GM19463 (cell line): ENCODE results near the gene MRGPRF.

Experiments
- ATAC-seq: cut with Tn5 transposase; IDR thresholded peaks from one replicate; pipeline ENCODE4 v1.9.1; 2021; ENCODE audit warnings: mild to moderate bottlenecking, moderate library complexity; ENCODE audit not compliant: unreplicated experiment

The MRGPRF gene

DNA sequence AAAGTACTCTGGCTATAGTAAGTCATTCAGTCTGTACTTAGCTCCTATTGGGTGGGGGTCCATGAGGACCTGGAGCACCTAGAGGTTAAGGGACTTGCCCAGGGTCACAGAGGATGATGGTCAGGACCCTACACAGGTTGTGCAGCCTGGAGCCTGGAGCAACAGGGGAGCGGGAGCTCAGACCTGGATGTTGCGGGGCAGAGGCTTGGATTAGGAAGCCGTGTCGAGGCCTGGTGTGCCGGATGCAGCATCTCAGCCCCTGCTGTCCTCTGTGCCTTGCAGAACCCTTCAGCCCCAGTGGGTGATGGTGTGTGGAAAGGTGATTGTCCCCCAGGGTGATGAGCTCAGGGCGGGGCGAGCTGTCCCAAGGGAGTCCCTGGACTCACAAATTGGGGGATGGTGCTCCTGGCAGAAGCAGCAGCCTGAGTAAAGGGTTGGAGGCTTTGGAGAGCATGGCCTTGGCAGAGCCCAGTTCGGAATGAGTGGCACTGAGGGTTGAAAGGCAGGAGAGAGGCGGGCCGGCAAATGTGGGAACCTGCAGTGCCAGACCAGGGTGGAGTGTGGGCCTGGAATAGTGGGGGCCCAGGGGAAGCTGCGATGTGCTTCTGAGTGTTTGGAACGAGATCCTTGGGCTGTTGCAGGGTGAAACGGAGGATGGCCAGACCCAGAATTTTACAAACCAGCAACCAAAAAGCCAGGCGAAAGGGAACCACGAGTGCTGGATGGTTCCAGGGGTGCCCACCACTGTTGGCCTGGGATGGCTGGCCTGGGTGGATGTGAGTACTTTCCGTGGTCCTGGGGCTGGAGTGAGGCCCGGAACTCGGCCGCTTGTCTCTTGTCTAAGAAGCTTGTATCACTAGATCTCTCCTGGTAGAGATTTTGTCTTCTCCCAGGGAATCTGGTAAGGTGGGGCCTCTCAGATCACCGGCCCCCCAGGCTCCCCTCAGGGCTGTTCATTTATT is 38.6 kb upstream of the MRGPRF start:
- no peak for ATAC-seq

DNA sequence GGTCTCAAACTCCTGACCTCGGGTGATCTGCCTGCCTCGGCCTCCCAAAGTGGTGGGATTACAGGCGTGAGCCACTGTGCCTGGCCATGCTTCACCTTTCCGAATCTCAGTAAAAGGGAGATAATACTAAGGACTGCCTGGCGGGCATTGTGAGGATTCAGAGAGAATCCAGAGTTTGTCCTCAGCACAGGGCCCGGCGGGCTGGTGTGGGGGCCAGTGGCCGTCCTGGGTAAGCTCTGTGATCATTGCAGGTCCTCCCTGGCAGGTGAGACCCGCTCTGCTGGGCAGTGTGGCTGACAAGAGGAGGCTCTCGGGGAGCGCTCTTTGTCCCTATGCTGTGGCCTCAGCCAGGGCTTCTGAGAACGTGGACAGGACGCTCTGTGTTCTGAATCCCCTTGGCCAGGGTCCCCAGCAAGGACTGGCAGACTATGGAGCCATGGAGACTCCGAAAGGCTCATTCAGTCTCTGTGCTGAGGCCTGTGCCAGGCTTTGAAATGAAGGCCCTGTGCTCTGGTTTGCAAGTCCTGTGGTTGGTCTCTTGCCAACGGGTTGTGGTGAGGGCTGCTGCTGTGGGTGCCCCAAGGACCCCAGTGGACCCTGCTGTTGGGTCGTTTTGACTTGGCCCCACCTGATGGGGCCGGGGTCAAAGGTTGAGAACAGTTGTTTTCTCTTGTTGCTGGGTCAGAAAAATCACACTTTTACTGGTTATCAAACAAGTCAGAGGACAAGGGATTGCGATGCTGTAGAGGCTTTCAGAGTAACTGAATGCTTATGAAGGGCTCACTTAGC is 37.7 kb upstream of the MRGPRF start:
- ATAC-seq = no peak

DNA sequence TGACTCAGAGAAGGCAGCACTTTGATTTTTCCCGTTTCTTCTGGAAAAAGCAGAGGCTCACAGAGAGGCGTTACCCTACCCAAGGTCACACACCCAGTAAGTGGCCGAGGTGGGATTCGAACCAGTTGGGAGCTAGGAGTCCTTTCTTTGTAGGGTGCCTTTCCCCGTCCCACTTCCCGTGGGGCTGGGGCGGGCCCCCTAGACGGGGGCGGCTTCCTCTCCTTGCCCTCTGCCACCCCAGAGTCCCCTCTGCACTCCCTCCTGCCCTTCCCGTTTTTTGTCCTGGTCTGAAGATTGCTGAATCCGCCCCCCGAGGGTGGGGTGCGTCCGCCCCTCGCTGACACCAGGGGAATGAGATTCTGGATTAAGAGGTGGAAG is 36.4 kb upstream of the MRGPRF start:
- ATAC-seq = no peak

DNA sequence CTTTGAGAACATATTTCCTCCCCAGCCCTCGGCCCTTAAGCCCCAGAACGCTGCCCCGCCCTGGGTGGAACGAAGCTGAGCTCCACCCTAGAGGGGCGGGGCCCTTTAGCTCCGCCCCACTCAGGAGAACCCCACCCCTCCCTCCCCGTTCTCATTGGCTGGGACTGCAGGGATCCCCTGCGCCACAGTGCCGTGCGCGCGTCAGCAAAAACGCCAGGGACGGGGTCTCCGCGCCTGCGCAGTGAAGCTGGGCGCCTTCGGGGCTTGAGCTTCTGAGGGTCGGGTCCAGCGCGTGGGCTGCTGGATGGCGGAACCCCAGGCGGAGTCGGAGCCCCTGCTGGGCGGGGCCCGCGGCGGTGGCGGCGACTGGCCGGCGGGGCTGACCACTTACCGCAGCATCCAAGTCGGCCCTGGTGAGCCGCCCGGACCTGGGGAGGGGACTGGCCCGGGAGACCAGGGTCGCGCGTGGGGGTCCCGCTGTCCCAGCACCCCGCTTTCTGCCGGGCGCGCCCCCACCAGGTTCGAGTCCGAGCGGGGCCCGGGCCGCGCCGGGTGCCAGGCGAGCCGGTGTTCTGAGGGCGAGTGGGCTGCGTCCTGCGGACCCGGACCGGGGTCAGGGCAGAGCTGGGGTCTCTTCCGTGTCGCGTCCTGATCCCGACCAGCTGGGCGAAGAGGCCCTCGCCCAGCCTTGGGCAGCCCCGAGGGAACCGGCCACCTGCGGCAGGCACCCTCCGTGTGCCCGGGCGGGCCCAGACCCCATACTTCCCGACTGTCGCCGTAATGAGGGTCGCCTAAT is 35.8 kb upstream of the MRGPRF start, which contains the start of gene TPCN2:
TSS of gene TPCN2 (plus strand) at position 239 of the 796 bp plus-strand sequence. CDS start at position 305, 66 bp downstream.
- ATAC-seq = peak; percentile 94

DNA sequence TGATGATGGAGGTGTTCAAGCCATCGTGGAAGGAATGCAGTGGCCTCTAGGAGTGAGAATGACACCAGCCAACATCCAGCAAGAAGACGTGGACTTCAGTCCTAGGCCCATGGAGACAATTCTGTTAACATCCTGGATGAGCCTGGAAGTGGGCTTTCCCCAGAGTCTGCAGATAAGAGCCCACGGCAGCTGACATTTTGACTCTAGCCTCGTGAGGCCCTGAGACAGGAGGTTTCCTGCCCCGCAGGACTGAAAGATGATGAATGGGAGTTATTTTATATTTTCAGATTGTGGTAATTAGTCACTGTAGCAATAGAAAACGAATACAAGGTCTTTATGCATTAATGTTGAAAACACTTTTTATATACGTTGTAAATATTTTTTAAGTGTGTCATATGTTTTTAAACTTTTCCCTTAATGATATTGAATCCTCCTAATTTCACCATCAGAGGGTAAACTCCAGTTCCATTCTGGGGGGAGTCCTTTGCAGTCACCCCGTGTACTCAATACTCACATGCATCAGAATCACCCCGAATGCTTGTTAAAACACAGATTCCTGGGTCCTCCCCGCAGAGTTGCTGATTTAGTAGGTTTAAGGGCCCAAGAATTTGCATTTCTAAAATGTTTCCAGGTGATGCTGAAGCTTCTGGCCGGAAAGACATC is 35.1 kb upstream of the MRGPRF start:
- ATAC-seq = no peak

DNA sequence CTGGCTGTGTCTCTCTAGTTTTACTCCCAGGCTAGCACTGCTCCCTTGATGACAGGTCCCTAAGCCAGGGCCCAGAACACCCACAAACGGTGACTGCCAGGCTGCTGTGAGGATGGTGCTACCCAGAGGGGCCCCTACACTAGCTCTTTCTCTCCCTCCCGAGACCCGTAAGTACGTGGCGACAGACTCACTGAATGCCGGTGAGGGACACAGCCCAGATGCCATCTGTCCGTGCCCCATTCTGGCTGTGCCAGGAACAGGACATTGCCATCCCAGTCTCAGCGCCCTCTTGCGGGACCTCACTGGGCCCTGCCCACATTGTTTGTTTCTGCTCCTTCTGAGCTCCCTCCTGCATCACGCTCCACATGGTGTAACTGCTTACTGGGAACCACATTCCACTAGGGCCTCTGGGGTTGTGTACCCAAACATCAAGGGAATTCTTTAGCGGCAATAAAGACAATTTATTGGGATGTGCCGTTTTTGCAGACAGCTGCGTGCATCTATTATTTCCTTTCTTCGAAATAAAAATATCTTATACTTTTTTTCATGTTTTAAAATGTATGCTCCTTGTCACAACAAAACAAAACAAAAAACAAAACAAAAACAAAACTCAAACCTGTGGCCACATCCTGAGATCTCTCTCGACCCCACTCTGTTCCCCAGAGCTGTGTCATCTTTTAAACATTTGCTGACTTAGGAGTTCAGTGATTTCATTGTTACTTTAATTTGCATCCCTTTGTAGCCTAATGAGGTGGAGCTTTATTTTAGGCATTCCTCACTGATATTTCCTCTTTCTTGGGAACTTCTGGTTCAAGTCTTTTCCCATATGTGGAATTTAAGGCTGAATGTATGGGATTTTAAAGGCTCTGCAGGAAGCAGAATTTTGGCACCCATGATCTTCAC is 31.3 kb upstream of the MRGPRF start:
- no peak for ATAC-seq

DNA sequence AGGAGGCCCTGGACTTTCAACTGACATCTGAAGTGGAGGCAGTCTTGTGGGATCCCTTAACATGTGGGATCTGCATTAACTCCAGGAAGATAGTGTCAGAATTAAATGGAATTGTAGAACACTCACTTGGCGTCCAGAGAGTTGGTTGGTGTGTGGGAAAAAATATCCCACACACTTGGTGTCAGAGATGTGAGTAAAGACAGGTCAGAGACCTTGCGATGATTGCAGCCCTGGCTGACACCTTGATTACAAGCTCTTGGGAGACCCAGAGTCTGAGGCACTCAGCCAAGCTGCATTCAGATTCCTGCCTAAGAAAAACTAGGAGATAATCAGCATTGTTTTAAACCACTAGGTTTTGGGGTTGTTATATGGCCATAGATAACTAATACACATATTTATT is 28.5 kb upstream of the MRGPRF start:
- ATAC-seq = no peak

DNA sequence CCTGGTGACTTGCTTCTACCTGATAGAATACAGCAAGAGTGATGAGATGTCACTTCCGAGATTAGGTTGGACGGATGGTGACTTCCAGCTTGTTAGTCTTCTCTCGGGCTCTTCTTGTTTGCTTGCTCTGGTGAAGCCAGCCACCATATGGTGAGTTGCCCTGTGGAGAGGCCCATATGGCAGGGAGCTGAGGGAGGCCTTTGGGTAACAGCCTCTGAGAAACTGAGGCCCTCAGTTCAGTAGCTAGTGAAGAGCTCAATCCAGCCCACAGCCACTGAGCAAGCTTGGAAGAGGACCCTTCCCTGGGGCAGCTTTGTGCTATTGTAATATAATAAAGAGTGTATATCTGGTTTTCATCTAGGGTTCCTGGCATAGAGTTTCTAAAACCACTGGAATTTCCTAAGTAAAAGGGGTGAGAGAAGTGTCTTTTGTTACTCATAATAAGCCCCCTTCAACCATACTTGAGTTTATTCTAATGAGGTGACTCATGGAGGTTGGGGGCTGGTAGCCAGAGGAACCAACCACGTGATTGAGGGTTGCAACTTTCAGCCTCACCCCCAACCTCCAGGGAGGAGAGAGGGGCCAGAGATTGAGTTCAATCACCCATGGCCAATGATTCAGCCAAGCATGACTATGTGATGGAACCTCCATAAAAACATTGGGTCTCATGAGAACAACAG is 27.7 kb upstream of the MRGPRF start:
- ATAC-seq = no peak

DNA sequence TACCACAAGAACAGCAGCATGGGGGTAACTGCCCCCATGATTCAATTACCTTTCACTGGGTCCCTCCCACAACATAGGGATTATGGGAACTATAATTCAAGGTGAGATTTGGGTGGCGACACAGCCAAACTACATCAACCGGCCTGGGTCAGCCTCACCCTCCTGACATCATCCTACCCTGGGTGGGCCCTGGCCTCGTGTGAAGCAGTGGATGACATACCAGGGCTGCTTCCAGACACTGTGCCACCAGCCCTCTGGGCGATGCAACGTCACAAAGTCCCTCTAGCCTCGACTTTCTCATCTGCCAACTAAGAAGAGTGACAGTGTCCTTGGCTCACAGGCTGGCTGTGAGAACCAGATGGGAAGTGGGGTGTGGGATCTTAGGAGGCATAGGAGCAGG is 27.0 kb upstream of the MRGPRF start:
- ATAC-seq = no peak

DNA sequence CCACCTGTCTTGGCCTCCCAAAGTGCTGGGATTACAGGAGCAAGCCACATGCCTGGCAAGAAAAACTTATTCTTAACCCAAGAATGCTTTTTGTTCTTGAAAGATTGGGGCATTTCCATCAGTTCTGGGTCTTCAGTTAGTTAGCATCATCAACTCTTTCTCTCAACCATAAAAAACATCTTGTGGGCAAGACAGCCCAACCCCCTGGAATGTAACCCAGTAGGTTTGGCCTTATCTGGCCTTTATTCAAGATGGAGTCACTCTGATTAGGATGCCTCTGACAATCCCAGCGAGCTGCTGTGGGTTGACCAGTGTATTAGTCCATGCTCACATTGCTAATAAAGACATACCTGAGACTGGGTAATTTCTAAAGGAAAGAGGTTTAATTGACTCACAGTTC is 26.5 kb upstream of the MRGPRF start:
- ATAC-seq = no peak

DNA sequence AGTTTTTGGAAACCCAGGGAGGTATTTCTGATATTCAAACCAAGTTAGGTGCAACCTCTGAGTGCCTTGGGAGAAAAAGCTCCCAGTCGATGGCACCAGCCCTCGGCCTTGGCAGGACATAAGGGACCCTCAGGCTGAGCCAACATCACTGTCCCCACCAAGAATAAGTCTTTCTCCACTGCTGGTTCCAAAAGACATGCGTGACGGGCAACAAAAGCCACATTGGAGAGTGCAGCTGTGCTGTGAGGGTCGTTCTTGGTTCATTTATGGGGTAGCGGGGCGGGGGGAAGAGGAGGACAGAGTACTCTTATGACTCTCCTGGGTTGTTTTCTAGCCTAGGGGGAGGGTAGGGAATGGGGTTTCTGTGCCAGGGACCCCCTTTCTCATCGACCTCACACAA is 24.5 kb upstream of the MRGPRF start:
- no peak for ATAC-seq

DNA sequence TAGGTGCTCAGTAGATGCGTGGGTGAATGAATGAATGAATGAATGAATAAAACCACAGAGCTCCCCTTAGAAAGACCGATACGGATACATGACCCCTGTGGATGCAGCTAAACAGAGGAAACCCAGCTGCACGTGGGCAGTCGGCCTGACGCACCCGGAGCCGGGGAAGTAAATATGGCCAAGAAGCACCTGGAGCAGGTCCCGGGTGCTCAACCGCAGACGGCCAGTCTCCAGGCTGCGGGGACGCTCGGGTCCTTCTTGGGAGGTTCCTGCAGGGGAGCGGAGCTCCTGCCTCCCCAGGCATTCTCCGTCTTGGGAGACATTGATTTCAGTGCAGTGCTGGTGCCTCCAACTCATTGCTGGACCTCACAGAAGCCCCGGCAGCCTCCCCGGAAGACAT is 24.0 kb upstream of the MRGPRF start:
- ATAC-seq = no peak

DNA sequence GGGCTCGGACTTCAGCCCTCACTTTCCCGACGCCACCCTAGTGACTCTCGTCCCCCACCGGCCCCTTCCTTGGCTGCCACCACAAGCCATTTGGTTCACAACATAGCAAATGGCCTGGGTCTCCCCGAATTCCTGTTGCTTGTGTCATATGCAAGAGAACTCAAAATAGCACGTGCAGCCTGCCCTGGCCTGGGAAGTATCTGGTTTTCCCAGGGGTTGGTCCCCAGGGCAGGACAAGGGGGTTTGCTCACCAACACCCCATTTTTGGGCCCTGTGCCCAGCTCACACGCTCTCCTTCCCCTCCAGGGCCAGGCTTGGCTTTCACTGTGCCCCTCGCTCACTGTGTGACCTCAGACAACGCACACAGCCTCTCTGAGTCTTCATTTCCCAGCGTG is 22.9 kb upstream of the MRGPRF start:
- ATAC-seq = no peak

DNA sequence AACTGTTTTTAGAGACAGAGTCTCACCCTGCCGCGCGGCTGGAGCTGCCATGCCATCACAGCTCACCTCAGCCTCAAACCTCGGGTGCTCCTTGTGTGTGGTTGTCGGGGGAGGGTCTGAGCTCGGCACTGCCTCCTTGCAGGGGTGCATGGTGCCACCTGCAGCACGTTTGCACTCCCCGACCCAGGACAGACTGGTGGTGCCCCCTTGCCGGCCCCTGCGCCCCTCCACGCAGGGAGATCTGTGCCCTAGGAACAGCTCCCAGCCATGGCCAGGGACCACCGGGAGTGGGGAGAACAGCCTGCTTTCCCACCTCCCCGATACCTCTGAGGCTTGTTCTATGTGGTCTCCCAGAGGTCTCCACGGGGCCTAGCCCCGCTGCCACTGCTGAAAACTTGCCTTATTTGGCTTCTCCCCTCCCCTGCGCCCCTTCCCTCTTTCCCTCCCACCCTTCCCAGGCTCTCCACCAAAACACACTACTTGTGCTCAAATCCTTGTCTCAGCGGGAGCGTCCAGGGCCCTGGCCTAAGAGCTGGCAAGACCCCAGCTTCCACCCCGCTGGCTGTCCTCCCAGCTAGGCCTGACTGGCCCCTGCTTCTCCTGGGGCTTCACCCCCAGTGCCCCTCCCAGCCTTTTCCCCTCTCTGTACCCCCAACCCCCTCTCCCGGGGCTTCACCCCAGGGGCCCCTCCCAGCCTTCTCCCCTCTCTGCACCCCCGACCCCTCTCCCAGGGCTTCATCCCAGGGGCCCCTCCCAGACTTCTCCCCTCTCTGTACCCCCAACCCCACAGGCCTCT is 22.3 kb upstream of the MRGPRF start:
- ATAC-seq = no peak

DNA sequence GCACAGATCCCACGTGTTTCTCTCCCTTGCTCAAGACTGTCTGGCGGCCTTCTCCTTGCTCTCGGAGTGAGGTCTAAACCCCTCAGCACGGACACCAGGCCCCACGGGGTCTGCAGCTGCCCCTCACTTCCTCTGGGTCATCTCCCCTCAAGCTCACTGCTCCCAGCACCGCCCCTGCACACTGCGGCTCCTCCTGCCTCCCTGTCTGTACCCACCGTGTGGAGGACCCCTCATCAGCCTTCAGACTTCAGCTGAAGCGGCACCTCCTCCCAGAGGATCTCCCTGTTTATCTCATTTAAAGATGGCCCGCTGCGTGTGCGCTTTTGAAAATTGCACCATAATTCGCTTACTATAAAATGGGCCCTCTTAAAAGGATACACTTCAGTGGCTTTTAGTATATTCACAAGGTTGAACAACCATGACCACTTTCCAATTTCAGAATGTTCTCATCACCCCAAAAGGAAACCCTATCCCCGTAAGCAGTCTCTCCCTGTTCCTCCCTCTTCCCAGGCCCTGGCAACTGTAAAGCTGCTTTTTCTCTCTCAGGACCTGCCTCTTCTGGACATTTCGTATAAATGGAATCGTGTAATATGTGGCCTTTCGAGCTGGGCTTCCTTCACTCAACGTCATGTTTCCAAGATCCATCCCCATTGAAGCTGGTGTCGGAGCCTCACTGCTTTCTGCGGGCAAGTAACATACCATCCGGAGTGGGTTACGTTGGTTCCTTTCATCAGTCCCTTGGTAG is 21.2 kb upstream of the MRGPRF start:
- ATAC-seq = no peak

DNA sequence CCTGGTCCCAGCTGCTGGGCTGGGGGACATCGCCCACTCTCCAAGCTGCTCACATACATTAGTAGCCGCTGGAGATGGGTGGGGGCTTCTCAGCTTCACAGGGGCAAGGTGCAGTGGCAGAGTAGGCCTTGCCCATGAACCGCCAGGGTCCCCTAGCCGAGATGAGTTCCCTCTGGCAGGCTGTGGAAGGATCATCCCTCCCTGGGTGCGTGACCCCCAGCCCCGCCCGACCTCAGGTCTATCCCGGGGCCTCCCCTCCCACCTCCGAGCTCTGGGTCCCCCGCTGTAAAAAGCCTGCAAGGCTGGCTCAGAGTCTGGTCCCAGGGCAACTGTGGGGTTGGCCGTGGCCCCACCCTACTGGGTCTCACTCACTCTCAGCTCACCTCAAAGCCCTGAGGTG is 20.4 kb upstream of the MRGPRF start:
- ATAC-seq = no peak

DNA sequence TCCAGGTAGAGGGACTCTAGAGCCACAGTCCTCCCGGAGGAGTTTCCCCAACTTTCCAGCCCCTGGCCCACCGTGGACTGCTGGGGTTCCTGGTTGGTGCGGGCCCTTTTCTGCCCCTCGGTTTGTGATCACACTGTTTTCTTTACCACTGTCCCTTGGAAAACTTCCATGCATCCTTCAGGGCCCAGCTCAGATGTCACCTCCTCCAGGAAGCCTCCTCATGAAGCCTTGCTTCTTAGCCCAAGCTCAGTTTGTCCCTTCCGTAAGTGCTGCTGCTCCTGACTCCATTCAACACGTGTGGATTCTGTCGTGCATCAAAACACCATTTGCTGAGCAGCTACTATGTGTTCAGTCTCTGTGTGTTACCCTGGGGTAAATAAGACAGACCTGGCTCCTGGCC is 19.8 kb upstream of the MRGPRF start:
- no peak for ATAC-seq

DNA sequence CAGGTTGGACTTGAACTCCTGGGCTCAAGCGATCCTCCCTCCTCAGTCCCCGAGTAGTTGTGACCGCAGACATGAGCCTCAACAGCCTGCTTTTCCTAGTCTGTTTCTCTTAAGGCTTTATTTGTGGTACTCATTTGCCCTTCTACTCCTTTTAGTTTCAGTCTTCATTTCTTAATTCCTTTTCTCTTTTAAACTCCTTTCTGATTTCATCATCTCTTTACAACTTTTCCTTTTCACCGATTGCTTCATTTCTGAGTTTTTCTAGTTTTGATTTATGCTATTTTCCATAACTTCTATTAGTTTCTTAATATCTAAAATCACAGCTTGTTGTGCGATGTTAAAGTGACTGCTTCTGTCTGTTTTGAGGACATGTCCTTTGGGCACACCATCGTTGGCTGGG is 17.3 kb upstream of the MRGPRF start:
- ATAC-seq = no peak
